SU-DHL-6 (cell line): Measurements from ENCODE around the gene GALNT14.

ENCODE experiments used
- CTCF ChIP-seq: fragments of 200-600 bp; sonication (generic); IDR thresholded peaks from one replicate; pipeline ENCODE4 v1.5.1; 2017; ENCODE audit warnings: antibody characterized with exemption, mild to moderate bottlenecking, low read length, moderate library complexity; ENCODE audit not compliant: insufficient read depth, poor library complexity, severe bottlenecking
- EZH2phosphoT487 ChIP-seq: fragments of 200-600 bp; sonication (generic), shearing (Covaris generic); conservative IDR thresholded peaks from 2 replicates; pipeline ENCODE4 v1.6.1; 2018; ENCODE audit warnings: mild to moderate bottlenecking, antibody characterized with exemption, low read length, moderate library complexity, mixed read lengths

- TF ChIP-seq CTCF, result no peak
- no peak for TF ChIP-seq EZH2phosphoT487
Measured at GRCh38 chr2:31136000-31136399, 2.2 kb downstream of the GALNT14 start.
